ENCODE measurements around the gene PRSS48.
"Not testable (repeated sequence)": the region's sequence is repeated elsewhere in the genome, so short reads cannot be mapped to it uniquely, and the experiment has no call there.

The PRSS48 gene

DNA sequence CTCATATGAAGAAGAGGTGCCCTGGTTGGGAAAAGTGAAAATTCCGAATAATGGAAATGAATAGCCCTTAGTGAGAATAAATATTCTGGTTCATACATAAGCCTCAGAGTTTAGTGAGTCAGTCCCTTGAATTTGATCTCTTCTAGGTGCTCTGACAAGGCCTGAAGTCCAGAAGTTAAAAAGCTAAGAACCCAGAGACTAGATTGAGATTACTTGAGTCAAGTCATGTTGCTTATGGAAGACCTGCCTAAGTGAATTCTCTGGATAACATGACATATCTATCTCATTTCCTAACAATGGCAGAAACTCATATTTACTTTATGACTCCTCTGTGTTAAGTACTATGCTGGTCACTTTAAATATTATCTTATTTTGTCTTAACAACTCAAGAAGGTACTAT is 10.5 kb upstream of the PRSS48 start:
- no peak for DNase-seq

DNA sequence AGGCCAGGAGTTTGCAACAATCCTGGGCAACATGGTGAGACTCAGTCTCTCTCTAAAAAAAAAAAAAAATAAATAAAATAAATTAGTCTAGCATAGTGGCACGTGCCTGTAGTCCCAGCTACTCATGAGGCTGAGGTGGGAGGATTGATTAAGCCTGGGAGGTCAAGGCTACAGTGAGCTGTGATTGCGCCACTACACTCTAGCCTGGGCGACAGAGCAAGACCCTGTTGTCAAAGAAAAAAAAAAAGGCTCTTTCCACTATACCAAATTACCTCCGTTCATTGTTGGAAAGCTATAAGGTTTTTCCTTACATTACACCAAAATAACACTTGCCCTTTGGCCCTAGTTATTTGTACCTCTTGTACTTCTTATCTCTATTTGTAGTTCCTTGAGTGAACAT is 9.9 kb upstream of the PRSS48 start:
- DNase-seq = no peak

DNA sequence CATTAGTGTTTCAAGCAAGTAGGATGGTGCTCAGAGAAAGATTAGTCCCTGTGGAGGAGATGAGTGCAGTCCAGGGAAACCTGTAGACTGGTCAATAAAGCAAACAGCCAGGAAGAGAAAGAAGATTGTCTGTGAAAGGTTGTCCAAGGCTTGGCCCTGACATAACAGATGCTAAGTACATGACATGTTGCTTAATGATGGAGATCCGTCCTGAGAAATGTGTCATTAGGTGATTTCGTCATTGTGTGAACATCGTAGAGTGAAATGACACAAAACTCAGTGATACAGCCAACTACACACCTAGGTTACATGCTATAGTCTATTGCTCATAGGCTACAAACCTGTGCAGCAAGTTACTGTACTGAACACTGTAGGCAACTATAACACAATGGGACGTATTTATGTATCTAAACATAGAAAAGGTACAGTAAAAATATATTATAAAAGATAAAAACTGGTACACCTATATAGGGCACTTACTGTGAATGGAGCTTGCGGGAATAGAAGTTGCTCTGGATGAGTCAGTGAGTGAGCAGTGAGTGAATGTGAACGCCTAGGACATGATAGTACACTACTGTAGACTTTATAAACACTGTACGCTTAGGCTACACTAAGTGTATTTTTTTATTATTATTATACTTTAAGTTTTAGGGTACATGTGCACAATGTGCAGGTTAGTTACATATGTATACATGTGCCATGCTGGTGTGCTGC is 9.0 kb upstream of the PRSS48 start:
- no peak for DNase-seq

DNA sequence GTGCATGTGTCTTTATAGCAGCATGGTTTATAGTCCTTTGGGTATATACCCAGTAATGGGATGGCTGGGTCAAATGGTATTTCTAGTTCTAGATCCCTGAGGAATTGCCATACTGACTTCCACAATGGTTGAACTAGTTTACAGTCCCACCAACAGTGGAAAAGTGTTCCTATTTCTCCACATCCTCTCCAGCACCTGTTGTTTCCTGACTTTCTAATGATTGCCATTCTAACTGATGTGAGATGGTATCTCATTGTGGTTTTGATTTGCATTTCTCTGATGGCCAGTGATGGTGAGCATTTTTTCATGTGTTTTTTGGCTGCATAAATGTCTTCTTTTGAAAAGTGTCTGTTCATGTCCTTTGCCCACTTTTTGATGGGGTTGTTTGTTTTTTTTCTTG is 8.1 kb upstream of the PRSS48 start:
- not testable (repeated sequence) for DNase-seq

DNA sequence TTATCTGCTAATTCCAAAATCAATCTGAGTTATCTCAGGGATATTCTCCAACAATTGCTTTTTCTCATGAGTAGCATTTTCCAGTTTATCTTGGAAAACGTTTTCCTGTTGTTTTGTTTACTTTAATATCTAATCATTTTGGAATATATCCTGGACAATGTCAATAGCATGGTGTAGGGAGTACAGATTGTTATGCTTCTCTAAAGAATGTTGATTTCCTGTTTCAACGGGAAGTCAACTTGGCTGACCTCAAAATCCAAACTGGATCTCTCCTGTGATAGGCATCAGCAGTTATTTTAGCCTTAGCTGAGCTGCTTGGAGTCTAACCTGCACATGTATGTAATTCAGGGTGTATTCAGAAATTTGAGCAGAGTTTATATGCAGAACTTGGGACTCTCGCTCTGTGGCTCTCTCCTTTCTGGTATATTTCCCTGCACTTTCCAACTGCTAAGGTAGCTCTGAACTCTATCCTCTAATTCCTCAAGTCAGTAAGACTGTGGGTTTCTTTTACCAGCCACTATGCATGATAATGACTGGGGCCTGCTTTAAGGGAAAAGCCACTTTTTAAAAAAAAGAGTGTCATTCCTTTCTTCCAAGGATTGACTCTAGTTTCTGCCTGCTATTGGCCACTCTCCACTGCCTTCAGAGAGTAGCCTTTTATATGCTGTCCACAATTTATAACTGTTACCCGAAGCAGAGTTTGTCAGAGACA is 7.7 kb downstream of the PRSS48 start:
- DNase-seq = no peak

DNA sequence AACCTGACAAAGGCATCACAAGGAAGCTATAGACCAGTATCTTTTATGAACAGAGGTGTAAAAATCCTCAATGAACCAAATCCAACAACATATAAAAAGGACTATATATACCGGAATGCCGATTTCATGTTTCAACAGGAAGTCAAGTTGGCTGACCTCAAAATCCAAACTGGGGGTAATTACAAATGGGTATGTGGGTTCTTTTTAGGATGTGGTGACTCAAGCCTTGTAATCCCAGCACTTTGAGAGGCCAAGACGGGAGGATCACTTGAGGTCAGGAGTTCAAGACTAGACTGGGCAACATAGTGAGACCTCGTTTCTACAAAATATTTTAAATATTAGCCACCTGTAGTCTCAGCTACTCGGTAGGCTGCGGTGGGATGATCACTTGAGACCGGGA is 10.4 kb downstream of the PRSS48 start:
- DNase-seq = no peak

DNA sequence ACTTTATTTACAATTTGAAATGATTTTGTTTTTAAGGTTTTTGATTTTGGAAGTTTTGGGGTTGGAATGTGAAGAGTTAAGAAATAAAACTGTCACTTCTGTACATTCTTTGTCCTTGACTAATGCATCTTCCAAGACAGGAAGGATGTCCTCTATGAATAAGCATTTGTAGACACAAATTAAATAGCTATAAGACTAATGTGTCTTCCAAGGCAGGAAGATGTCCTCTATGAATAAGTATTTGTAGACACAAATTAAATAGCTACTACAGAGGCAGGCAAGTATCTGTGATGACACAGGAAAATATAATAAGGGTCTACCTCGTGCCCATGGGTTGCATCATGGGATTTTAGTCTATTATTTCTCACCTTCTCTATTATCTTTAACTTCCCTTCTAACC is 14.5 kb downstream of the PRSS48 start:
- DNase-seq = no peak

DNA sequence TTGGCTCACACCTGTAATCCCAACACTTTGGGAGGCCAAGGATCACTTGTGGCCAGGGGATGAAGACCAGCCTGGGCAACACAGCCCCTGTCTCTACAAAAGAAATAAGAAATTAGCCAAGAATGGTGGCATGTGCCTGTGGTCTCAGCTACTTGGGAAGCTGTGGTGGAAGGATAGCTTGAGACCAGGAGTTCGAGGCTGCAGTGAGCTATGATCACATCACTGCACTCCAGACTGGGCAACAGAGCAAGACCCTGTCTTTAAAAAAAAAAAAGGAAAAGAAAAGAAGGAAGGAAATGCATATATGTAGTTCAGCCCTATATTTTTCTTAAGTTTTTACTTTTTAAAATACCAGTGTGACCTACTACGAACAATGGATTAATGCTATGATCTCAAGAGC is 15.1 kb downstream of the PRSS48 start:
- DNase-seq = no peak

DNA sequence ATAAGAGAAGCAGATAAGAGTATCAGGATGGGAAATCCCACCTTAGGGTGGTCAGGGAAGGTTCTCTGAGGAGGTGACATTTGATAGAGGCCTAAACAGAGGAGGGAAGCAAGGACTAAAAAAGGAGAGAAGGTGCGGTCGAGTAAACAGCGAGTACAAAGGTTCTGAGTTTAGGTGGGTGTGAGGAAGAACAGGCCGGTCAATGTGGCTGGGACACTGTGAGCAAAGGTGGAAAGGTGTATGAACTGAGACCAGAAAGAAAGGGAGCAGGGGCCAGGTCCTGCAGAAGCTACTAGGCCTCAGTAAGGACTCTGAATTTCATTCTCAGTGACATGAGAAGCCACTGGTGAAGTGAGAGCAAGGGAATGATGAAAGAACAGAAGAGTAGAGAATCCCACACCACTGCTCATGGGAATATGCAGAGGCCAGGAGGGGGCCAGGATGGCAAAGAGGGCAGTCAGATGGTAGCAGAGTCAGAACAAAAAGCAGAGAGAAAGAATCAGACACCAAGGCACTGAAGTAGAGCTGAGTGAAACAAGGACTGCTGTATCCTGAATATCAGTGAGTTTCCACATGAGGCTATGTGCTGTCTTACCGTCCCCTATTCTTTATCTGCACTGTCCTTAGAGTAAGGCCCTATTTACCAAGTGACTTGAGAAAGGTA is 18.0 kb downstream of the PRSS48 start:
- DNase-seq = no peak

DNA sequence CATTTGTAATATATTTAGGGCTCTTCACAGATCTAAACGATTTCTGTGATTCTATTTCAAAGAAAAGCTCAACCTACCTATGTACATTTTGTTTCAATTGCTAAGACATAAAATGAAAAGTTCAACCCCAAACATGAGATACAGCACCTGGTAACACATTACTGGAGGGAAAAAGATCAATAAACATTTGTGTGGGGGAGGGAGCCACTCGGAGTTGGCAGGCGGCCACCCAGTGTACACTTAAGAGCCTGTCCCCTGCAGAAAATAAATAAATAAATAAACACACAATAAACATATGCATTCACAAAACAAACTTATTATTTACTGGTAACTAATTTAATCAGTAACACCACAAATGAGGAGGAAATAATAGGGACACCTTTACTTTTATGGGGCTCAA is 19.3 kb downstream of the PRSS48 start:
- DNase-seq = no peak

DNA sequence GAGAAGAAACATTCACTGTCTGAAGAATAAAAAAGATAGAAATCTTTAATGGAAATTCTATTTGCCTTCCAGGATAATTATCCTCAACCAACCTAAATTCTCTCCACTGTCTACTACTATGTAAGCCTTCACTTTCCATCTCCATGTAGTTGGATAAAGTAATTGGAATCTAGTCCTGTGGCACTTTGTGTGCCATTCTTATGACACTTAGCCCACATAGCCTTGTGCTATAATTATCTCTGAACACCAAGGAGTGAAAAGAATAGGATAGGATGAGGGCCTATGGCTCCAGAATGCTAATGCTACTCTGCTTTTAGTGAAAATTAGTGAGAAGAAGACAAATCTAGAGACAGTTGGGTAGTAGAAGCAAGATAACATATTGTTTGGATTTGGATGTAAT is 20.2 kb downstream of the PRSS48 start:
- DNase-seq = no peak

DNA sequence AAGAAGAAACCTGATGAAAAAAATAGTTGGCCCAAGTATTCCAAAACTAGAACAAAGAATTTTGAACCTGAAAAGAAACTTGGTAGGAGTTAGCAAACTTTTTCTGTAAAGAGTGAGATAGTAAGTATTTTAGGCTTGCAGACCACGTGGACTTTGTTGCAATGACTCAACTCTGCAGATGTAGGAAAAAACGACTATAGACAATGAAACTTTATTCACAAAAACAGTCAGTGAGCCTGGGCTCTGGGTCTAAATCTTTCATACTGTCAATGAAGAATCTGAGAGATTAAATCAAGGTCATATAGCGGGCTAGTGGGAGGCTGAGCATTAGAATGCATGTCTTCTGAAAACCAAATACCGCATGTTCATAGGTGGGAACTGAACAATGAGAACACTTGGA is 25.5 kb downstream of the PRSS48 start:
- DNase-seq = no peak

DNA sequence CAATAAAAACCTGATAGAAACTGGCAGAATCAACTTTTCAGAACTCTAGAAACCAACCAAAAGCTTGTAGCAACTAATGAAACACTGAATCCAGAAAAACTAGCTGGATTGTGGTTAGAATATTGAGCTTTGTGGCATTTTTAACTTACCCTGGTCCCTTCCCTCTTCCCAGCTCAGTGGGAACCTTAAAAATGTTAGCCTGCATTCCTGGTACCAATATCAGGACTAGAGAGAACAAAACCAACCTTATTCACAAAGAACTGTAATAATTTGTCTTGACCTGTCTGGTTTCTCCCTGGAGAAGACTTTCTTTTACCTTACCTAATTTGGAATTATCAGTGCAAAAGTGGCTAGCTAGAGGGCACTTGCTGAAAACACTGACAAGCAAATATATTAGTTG is 27.3 kb downstream of the PRSS48 start:
- no peak for DNase-seq

DNA sequence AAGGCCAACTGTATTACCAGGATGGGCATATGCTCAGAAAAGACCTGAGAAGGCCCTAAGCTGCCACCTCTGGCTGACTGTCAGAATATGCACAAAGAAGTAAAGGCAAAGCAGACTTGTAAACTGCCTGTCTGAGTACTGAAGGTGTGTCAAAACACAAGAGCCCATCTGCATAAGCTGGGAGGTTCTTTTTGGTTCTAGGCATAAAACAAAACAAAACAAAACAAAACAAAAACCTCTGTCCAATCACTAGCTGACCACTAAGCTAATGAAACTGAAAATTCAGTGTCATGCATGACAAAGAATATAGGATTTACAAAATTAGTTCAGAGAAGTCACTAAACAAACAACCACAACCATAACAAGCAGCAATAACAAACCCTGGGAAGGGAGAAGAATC is 27.8 kb downstream of the PRSS48 start:
- no peak for DNase-seq

DNA sequence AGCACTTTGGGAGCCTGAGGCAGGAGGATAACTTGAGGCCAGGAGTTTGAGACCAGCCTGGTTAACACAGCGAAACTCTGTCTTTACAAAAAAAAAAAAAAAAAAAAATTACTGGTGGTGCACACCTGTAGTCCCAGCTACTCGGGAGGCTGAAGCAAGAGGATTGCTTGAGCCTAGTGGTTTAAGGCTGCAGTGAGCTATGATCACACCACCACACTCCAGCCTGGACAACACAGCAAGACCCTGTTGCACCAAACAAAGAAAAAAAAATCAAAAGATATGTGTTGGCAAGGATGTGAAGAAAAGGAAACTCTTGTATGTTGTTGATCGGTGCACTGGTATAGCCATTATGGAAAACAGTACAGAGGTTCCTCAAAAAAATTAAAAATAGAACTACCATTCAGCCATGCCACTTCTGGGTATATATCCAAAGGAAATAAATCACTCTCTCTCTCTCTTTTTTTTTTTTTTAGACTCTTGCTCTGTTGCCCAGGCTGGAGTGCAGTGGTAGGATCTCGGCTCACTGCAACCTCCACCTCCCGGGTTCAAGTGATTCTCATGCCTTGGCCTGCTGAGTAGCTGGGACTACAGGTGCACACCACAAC is 33.3 kb downstream of the PRSS48 start:
- DNase-seq = no peak

DNA sequence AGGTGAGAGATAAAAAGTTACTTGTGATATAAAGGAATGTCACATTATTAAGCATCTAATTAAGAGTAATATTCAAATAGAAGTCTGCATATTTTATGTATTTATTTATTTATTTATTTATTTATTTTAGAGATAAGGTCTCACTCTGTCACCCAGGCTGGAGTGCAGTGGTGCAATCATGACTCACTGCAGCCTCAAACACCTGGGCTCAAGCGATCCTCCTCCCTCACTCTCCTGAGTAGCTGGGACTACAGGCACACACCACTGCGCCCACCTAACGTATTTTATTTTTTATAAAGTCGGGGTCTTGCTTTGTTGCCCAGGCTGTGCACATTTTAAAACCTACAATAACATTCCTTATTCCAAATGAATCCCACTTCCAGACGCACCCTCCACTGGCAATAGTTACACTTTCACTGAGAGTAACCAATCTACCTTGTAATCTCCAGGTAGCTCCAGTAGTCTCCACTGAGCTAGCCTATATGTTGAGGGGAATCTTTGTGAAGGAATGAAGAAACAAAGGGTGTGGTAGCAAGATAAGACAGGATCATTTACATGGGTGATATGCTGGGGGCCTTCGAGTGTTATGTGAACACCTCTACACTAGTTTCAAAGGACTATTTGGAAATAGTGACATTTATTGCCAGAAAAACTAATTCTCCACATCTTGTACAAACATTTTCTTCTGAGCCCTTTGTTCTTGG is 36.5 kb downstream of the PRSS48 start:
- no peak for DNase-seq

DNA sequence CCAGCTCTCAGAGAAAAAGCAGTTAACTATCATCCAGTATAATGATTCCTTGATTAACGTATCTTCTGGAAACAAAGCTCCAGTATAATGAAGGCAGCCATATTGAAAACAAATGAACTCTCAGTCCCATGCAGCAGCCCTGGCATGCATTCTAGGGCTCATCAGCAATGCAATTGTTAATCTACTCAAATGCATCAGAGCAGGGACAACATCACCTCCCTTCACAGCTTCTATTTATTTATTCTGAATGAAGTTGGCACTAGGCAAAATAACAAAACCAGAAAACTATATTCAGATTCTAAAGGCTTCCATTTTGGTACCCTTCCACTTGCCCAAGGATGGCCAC is 37.0 kb downstream of the PRSS48 start:
- DNase-seq = no peak

DNA sequence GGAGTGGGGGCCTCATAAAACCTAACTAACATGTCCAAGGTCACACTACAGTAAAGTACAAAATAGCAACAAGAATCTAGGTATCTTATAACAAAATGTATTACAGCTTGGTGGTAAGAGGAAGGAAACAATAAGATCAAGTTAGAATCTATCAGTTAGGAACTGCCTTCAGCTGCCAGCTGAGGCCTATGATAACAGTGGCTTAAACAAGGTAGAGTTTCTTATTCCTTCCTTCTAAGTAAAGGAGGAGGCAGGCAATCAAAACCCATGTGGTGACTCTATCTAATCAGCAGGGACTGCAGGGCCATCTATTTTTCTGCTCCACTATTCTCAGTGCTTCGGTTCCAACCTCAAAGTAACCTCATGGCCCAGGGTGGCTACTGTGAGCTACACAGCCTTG is 37.5 kb downstream of the PRSS48 start:
- no peak for DNase-seq

DNA sequence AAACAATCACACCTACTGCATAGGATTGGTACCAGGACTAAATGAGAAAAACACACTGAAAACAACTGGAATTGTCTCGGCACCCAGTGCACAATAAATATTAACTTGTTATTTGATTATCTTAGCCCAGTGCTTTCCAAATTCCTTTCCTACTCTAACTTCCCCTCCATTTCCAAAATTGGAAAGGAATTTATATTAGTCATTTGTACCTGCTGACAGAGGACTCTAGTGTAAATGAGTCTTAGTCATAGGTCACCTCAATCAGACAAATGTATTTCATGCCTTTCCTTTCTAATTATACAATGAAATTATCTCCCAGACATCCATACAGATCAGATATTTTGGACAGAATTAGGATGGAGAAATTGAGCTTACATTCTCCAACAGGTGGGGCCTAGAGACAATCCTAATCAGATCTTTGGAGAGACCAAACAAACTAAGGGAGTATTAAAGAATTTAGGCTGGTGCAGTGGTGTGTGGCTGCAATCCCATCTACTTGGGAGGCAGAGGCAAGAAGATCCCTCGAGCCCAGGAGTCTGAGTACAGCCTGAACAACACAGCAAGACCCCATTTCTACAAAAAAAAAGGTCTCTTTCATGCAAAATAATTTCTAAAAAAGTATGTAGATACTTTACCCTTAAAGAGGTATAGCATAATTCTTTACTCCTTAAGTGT is 38.4 kb downstream of the PRSS48 start:
- no peak for DNase-seq

DNA sequence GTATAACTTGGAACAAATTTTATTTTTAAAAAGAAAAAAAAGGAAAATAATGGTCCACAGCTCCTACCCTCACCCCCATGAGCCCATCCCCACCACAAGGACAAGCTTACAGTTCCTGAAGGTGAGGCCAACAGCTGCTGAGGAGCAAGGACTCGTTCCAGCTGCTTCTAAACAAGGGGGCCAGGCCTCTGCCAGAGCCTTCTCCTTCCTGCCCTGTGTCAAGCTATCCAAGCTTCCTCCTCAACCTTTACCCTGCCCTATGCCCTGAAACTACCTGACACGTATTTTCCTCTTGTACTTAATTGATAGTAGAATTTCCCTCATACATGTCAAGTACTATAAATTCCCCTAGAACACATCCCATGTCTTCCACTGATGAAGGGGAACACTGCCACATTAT is 39.7 kb downstream of the PRSS48 start:
- no peak for DNase-seq

DNA sequence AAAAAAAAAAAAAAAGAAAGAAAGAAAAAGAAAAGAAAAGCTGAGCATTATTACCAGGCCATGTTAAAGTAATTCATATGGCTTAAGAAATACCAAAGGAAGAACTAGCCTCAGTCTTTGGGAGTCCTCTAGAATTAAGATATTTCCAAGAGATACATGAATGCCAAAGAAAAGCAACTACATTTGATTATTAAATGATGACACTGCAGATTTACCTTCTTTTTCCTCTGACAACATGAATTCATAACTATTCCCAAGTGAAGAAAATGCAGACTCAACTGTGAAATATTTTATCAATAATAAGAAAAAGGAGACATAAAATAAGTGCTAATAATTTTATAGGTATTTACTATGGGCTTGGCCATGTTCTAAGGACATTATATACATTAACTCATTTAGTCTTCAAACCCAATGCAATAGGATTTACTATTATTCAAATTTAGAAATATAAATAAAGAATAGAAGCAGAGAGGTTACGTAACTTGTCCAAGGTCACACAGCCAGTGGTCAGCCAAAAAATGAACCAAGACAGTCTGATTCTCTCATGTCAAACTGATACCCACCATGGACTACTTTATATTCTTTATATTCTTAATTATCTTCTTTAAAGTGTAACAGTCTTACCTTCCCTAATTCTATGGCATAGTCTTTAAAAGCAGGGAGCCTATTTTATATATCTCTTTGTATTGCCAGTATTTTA is 41.5 kb downstream of the PRSS48 start:
- DNase-seq = no peak

DNA sequence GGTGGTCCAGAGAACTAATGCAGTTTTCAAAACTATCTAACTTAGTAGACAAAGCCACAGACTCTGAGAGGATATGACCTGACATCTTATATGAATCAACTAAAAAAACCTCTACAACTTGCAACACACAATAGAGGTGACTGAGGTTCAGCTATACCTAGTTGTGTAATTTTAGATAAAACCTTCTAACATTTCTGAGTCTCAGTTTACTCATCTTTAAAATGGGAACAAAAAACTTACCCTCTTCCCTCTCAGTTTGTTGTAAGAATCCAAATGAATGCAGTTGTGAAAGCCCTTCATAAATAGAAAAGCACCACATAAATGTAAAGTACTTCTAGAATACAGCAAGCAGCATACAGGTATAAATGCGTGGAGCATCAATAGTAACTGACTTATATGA is 42.5 kb downstream of the PRSS48 start:
- DNase-seq = no peak
